Nephron progenitor cell (in vitro differentiated cells): ENCODE data around the gene ALDH5A1.

Source experiments
- DNase-seq: peaks from one replicate; pipeline ENCODE4 v3.0.0; 2021
- H3K27ac Mint-ChIP-seq: 2 replicates; pipeline ENCODE4 v1.8.0; 2021; ENCODE audit warnings: mild to moderate bottlenecking, moderate library complexity, mixed read lengths
- H3K27me3 Mint-ChIP-seq: 2 replicates; pipeline ENCODE4 v1.8.0; 2021; ENCODE audit warnings: mild to moderate bottlenecking, low read depth, mixed read lengths; ENCODE audit not compliant: poor library complexity
- H3K36me3 Mint-ChIP-seq: 2 replicates; pipeline ENCODE4 v1.8.0; 2021; ENCODE audit warnings: low read depth, mixed read lengths
- H3K4me1 Mint-ChIP-seq: 2 replicates; pipeline ENCODE4 v1.8.0; 2021; ENCODE audit warnings: mixed read lengths
- H3K4me3 Mint-ChIP-seq: 2 replicates; pipeline ENCODE4 v1.8.0; 2021; ENCODE audit warnings: mild to moderate bottlenecking, moderate library complexity, mixed read lengths
- H3K9me3 Mint-ChIP-seq: 2 replicates; pipeline ENCODE4 v1.8.0; 2021; ENCODE audit warnings: mild to moderate bottlenecking, moderate library complexity, mixed read lengths
- CTCF ChIP-seq: fragments of 200-600 bp; sonication (generic); IDR thresholded peaks from 2 replicates; pipeline ENCODE4 v1.5.0; 2021; ENCODE audit warnings: antibody characterized with exemption

Gene ALDH5A1

GRCh38 chr6:24451581-24452388, 43.0 kb upstream of the ALDH5A1 start:
- Mint-ChIP-seq H3K4me1 (no peaks in the 10 kb centered on the region), H3K9me3 (no peaks in the 10 kb centered on the region), H3K4me3 (no peak overlapping the region), H3K27me3 (no peaks in the 10 kb centered on the region), H3K27ac (no peak overlapping the region), H3K36me3 (no peaks in the 10 kb centered on the region)
- no peak for TF ChIP-seq CTCF
- no peak for DNase-seq

- Mint-ChIP-seq H3K4me1 (no peaks in the 10 kb centered on the region), H3K36me3 (no peaks in the 10 kb centered on the region), H3K4me3 (no peak overlapping the region), H3K27me3 (peaks cover under 1% of the 10 kb centered on the region), H3K9me3 (no peaks in the 10 kb centered on the region), H3K27ac (no peak overlapping the region)
- no peak for TF ChIP-seq CTCF
- DNase-seq = no peak
Measured at GRCh38 chr6:24453921-24454320, 40.8 kb upstream of the ALDH5A1 start.

- H3K9me3 Mint-ChIP-seq = no peaks in the 10 kb centered on the region
- no peak for TF ChIP-seq CTCF
- no peaks in the 10 kb centered on the region for H3K4me1 Mint-ChIP-seq
- no peaks in the 10 kb centered on the region for H3K36me3 Mint-ChIP-seq
- H3K27me3 Mint-ChIP-seq = peaks cover 4% of the 10 kb centered on the region
- no peak overlapping the region for H3K4me3 Mint-ChIP-seq
- no peak overlapping the region for H3K27ac Mint-ChIP-seq
- DNase-seq = no peak
Measured at GRCh38 chr6:24454452-24454851, 40.3 kb upstream of the ALDH5A1 start.

GRCh38 chr6:24455061-24455460, 39.7 kb upstream of the ALDH5A1 start:
- no peak for TF ChIP-seq CTCF
- no peaks in the 10 kb centered on the region for H3K4me1 Mint-ChIP-seq
- H3K4me3 Mint-ChIP-seq = no peak overlapping the region
- H3K27me3 Mint-ChIP-seq = peaks cover 4% of the 10 kb centered on the region
- no peak overlapping the region for H3K27ac Mint-ChIP-seq
- no peaks in the 10 kb centered on the region for H3K36me3 Mint-ChIP-seq
- no peak for DNase-seq
- no peaks in the 10 kb centered on the region for H3K9me3 Mint-ChIP-seq

- Mint-ChIP-seq H3K36me3 (no peaks in the 10 kb centered on the region), H3K4me1 (no peaks in the 10 kb centered on the region), H3K9me3 (no peaks in the 10 kb centered on the region), H3K4me3 (no peak overlapping the region), H3K27ac (no peak overlapping the region), H3K27me3 (peaks cover 4% of the 10 kb centered on the region)
- no peak for DNase-seq
- no peak for TF ChIP-seq CTCF
Measured at GRCh38 chr6:24458134-24458533, 36.6 kb upstream of the ALDH5A1 start.

- Mint-ChIP-seq H3K9me3 (no peaks in the 10 kb centered on the region), H3K27ac (no peak overlapping the region), H3K4me1 (no peaks in the 10 kb centered on the region), H3K4me3 (no peak overlapping the region), H3K27me3 (peaks cover 4% of the 10 kb centered on the region), H3K36me3 (no peaks in the 10 kb centered on the region)
- no peak for TF ChIP-seq CTCF
- DNase-seq = no peak
Measured at GRCh38 chr6:24458941-24459340, 35.8 kb upstream of the ALDH5A1 start.
